ENCODE measurements around the gene ING1.

DNA sequence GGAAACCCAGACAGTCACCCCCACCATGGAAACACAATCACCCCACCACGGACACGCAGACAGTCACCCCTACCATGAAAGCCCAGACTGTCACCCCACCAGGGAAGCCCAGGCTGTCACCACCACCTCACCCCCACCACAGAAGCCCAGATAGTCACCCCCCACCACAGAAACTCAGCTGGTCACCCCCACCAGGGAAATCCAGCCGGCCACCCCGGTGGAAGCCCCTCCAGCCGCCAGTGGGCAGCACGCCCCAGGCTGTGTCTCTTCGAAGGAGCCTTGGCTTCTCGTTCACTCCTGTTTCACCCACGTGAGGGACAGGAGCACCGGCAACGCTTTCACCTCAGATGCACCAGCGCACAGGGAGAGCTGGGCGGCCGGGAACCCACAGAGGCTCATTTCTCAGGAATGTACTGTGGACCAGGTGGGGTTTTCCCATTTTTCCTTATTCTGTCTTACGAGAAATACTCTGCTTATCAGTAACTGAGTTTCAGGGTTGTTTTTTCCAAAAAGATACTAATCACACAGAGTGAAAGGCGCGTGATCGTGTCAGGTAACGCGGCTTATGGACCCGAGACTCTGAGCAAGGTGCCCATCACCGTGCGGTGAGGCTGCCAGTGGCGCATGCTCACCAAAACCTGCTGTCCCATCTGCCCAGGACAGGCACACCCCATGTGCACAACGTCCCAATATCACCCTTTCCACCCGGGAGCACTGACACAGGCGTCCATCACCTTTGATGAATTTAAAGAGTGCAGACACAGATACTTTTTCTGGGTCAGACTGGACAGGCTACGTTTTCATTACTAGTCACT, 35.6 kb upstream of the ING1 start:
- TF ChIP-seq, protein P1, sequence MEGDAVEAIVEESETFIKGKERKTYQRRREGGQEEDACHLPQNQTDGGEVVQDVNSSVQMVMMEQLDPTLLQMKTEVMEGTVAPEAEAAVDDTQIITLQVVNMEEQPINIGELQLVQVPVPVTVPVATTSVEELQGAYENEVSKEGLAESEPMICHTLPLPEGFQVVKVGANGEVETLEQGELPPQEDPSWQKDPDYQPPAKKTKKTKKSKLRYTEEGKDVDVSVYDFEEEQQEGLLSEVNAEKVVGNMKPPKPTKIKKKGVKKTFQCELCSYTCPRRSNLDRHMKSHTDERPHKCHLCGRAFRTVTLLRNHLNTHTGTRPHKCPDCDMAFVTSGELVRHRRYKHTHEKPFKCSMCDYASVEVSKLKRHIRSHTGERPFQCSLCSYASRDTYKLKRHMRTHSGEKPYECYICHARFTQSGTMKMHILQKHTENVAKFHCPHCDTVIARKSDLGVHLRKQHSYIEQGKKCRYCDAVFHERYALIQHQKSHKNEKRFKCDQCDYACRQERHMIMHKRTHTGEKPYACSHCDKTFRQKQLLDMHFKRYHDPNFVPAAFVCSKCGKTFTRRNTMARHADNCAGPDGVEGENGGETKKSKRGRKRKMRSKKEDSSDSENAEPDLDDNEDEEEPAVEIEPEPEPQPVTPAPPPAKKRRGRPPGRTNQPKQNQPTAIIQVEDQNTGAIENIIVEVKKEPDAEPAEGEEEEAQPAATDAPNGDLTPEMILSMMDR (IDR thresholded peaks at IDR 0.05; ENCODE audit: low read length), result no peak
- no peak for TF ChIP-seq EZH2 (IDR thresholded peaks at IDR 0.05; ENCODE audit: borderline replicate concordance, low read length)

All from OCI-LY1 (cell line).